ENCODE data around the gene STX1A.

GRCh38 chr7:73668886-73669230, 50.6 kb downstream of the STX1A start:
- TF ChIP-seq CTCF (IDR thresholded peaks at IDR 0.05): no peak
- no peak for TF ChIP-seq POLR2A (IDR thresholded peaks at IDR 0.05)

Measured in sigmoid colon (tissue), 3 donors.